Astrocyte (in vitro differentiated cells and primary cell): ENCODE results near the gene CCDC194.

Experiments used
- CTCF ChIP-seq: IDR thresholded peaks from 2 replicates; pipeline ENCODE4 v1.5.1; 2011; ENCODE audit warnings: low read depth, mild to moderate bottlenecking, inconsistent platforms, low read length, moderate library complexity; ENCODE audit not compliant: insufficient read depth
- EZH2 ChIP-seq: IDR thresholded peaks from 2 replicates; pipeline ENCODE4 v1.6.1; 2012; ENCODE audit warnings: mild to moderate bottlenecking, low read length, inconsistent platforms; ENCODE audit not compliant: insufficient read depth

- TF ChIP-seq CTCF (no peak), EZH2 (no peak)
These were observed 15.7 kb downstream of the CCDC194 start for GRCh38 chr19:17378271-17378670.
